Measurements from ENCODE around the gene AGBL1. TPM values are rescaled to one million over a fixed set of nuclear protein-coding genes. Genes with fewer than 3 reads are reported as not detected.

Gene AGBL1
- total and polyA plus RNA-seq, 2 donors (not counting 3 experiments of a cell fraction or from before 2014, with no cell fraction given), result not detected

DNA sequence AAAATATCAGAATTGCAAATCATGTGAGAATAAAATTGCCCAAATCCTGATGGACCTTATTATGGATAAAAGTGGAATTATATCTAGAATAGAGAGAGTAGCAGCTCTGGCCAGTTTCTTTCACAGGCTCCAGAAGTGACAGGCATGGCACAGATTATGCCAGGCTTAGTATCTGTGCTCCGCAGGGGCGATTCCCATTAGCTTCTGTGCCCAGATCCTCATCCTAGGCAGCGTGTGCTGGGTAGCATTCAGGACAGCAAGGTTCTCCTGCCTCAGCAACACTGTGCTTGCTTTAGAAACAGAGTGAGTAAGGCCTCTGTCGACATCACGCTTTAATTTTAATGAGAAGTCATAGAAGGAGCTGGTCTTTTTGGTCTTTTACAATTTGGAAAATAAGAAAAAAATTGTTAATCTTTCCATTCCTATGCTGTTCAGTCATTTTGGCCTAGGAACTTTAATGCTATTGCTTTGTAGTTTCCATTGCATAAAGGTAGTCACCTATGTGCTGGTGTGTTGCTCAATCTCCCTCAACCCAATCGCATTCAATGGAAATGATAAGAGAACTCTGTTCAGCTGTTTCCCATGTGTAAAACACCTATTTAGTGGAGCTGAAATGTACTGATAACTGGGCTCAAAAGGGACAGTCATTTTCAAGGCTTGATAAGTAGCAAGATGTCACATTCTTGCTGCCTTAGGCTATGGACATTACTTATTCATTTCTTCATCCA, 770.1 kb downstream of the AGBL1 start:
- FAIRE-seq (no peak), DNase-seq (ENCODE audit: low read depth, low spot score) (no peak)
- H3K79me2 ChIP-seq (ENCODE audit: control insufficient read depth, insufficient read depth, low read length), result no peaks in the 10 kb centered on the region
- intact Hi-C loops (cut with micrococcal nuclease), result no loop called here
- BruUV-seq (replicated peaks), result no TSS peak
- no peaks in the 10 kb centered on the region for H3K36me3 ChIP-seq (ENCODE audit: control insufficient read depth in 2 of 2, extremely low read depth in 1 of 2, insufficient read depth in 2 of 2, low read length in 2 of 2)
- H3K9me3 ChIP-seq (replicated peaks; ENCODE audit: control insufficient read depth, insufficient read depth, low read length), result peaks cover 7% of the 10 kb centered on the region
- H4K20me1 ChIP-seq (replicated peaks; ENCODE audit: control insufficient read depth, extremely low read depth, insufficient read depth, low read length), result no peaks in the 10 kb centered on the region
- H3K4me1 ChIP-seq (ENCODE audit: control insufficient read depth, extremely low read depth, insufficient read depth, low read length), result no peaks in the 10 kb centered on the region
- H3K9me1 ChIP-seq (replicated peaks; ENCODE audit: control insufficient read depth, extremely low read depth, insufficient read depth, low read length), result no peaks in the 10 kb centered on the region
- no peaks in the 10 kb centered on the region for H3K27me3 ChIP-seq (ENCODE audit: control insufficient read depth in 2 of 2, insufficient read depth in 2 of 2, low read length in 2 of 2)
- no peak overlapping the region for H3K4me2 ChIP-seq (ENCODE audit: insufficient read depth, low read length)
- H3K27ac ChIP-seq (ENCODE audit: insufficient read depth, low read depth, low read length), result no peak overlapping the region
- dilution Hi-C loops (cut with MboI; ENCODE audit: extremely low pct_ligation_motif_present, low sequenced_read_pairs), result no loop called here
- CTCF ChIA-PET, result interaction anchor here (0.6 kb wide), 1 partner anchor 1167 kb away, joined by 4 read pairs; no protein-coding TSS in a partner anchor
- no peak overlapping the region for H3K4me3 ChIP-seq (replicated peaks in 1 of 3; ENCODE audit: insufficient read depth in 1 of 3, low read depth in 1 of 3, low read length in 3 of 3)
- POLR2A ChIA-PET, result no interaction called here
- no peak overlapping the region for H2AFZ ChIP-seq (ENCODE audit: low read depth, low read length)
- no peak overlapping the region for H3K9ac ChIP-seq (replicated peaks; ENCODE audit: extremely low read depth, insufficient read depth, low read length)
- TF ChIP-seq EZH2 (IDR thresholded peaks at IDR 0.05; ENCODE audit: borderline replicate concordance, low read depth, low read length, severe bottlenecking) (no peak), JUN (IDR thresholded peaks at IDR 0.05; ENCODE audit: borderline replicate concordance, insufficient read depth, insufficient read length, low read depth) (no peak), FOS (IDR thresholded peaks at IDR 0.05; ENCODE audit: borderline replicate concordance, insufficient read depth, low read length) (no peak), MYC (IDR thresholded peaks at IDR 0.05; ENCODE audit: low read depth, low read length) (no peak), POLR2A (IDR thresholded peaks at IDR 0.05; ENCODE audit: low read depth, low read length) (no peak), POLR2AphosphoS5 (IDR thresholded peaks at IDR 0.05; ENCODE audit: insufficient read depth, low read depth, low read length) (no peak), GATA2 (IDR thresholded peaks at IDR 0.05; ENCODE audit: insufficient read depth, insufficient read length, low read depth, low read length) (no peak)
- TF ChIP-seq, protein P1, sequence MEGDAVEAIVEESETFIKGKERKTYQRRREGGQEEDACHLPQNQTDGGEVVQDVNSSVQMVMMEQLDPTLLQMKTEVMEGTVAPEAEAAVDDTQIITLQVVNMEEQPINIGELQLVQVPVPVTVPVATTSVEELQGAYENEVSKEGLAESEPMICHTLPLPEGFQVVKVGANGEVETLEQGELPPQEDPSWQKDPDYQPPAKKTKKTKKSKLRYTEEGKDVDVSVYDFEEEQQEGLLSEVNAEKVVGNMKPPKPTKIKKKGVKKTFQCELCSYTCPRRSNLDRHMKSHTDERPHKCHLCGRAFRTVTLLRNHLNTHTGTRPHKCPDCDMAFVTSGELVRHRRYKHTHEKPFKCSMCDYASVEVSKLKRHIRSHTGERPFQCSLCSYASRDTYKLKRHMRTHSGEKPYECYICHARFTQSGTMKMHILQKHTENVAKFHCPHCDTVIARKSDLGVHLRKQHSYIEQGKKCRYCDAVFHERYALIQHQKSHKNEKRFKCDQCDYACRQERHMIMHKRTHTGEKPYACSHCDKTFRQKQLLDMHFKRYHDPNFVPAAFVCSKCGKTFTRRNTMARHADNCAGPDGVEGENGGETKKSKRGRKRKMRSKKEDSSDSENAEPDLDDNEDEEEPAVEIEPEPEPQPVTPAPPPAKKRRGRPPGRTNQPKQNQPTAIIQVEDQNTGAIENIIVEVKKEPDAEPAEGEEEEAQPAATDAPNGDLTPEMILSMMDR (IDR thresholded peaks at IDR 0.05; ENCODE audit: extremely low read depth in 1 of 2, insufficient read depth in 1 of 2, low read depth in 1 of 2, low read length in 2 of 2), result no peak
- TF ChIP-seq, protein P2, sequence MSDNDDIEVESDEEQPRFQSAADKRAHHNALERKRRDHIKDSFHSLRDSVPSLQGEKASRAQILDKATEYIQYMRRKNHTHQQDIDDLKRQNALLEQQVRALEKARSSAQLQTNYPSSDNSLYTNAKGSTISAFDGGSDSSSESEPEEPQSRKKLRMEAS (IDR thresholded peaks at IDR 0.05; ENCODE audit: insufficient read depth, insufficient read length), result no peak

Data from endothelial cell of umbilical vein (primary cell).